Suprapubic skin (tissue), 3 donors: Measurements from ENCODE around the gene ARSG.

Experiments used
- CTCF ChIP-seq, 2 donors: fragments of 200-600 bp in 1 of 2; fragments of 450-650 bp in 1 of 2; sonication (generic) in 1 of 2; IDR thresholded peaks; one replicate each; pipeline ENCODE4 v1.5.1; 2016 to 2019; ENCODE audit warnings: antibody characterized with exemption in 2 of 2, mild to moderate bottlenecking in 1 of 2, moderate library complexity in 1 of 2
- EP300 ChIP-seq: sonication (generic); formaldehyde crosslinking; IDR thresholded peaks from one replicate; pipeline ENCODE4 v1.6.1; 2017; ENCODE audit warnings: antibody characterized with exemption
- POLR2A ChIP-seq, 2 donors: fragments of 450-650 bp; IDR thresholded peaks; one replicate each; pipeline ENCODE4 v1.6.1; 2017; ENCODE audit warnings: antibody characterized with exemption in 2 of 2, mild to moderate bottlenecking in 2 of 2, moderate library complexity in 2 of 2

- TF ChIP-seq CTCF (IDR thresholded peaks at IDR 0.05) (no peak), POLR2A (IDR thresholded peaks at IDR 0.05) (no peak), EP300 (no peak)
These were observed 93.2 kb downstream of the ARSG start for GRCh38 chr17:68384471-68384870.
